SJSA1 (cell line): Measurements from ENCODE around the gene PARP4. TPM values are rescaled to one million over a fixed set of nuclear protein-coding genes. Genes with fewer than 3 reads are reported as not detected.
A peak's percentile ranks its signal among the peaks of the same experiment; 100 is the strongest.
"Not testable (repeated sequence)": the region's sequence is repeated elsewhere in the genome, so short reads cannot be mapped to it uniquely, and the experiment has no call there.

ENCODE experiments used
- DNase-seq, 2 experiments: peaks; one replicate each; pipeline ENCODE4 v3.0.0-alpha.2; 2015 to 2020; ENCODE audit warnings: low spot score in 2 of 2, low read depth in 1 of 2
- H3K27ac ChIP-seq: fragments of 250-450 bp; sonication (Bioruptor Pico); 2 replicates; pipeline ENCODE4 v1.5.1; 2020; ENCODE audit warnings: mild to moderate bottlenecking, moderate library complexity
- H3K27me3 ChIP-seq: fragments of 250-450 bp; sonication (Bioruptor Pico); replicated peaks from 2 replicates; pipeline ENCODE4 v1.5.1; 2020; ENCODE audit warnings: mild to moderate bottlenecking, moderate library complexity
- H3K36me3 ChIP-seq: fragments of 250-450 bp; sonication (Bioruptor Pico); 2 replicates; pipeline ENCODE4 v1.5.1; 2020; ENCODE audit warnings: mild to moderate bottlenecking
- H3K4me1 ChIP-seq: fragments of 250-450 bp; sonication (Bioruptor Pico); replicated peaks from 2 replicates; pipeline ENCODE4 v1.6.1; 2021; ENCODE audit warnings: mild to moderate bottlenecking
- H3K4me3 ChIP-seq: fragments of 250-450 bp; sonication (Bioruptor Pico); 2 replicates; pipeline ENCODE4 v1.5.1; 2020; ENCODE audit warnings: mild to moderate bottlenecking
- H3K9me3 ChIP-seq: fragments of 250-450 bp; sonication (Bioruptor Pico); replicated peaks from 2 replicates; pipeline ENCODE4 v1.5.1; 2020; ENCODE audit warnings: mild to moderate bottlenecking
- total RNA-seq: library from RNA; depleted of rRNA; stranded (reverse); fragments of >200 nt; shearing (Covaris generic); gene quantifications from 2 replicates; pipeline ENCODE4 v1.2.3, GENCODE V29; 2014

PARP4 gene
- total RNA-seq, 1 experiment from 2014 or later = 51.2 TPM

DNA sequence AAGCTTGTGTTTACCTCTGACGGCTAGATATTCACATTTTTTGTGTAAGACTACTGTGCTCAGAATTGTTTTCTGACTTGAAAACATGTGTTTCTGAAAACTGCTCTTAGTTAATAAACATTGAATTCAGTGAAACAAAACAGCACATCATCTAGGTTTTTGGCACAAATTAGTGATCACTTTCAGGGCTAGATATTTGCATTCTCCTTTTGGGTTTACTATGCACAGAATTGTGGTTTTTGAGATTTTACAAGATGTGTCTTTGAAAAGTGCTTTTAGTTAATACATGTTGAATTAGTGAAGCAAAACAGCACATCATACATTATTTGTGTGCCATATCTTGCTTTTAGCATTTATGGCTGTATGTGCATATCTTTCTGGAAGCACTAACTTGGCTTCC is 8.2 kb upstream of the PARP4 start:
- Histone ChIP-seq H3K9me3 (no peaks in the 10 kb centered on the region), H3K27me3 (no peaks in the 10 kb centered on the region), H3K27ac (no peak overlapping the region), H3K36me3 (no peaks in the 10 kb centered on the region), H3K4me3 (no peak overlapping the region), H3K4me1 (no peaks in the 10 kb centered on the region)
- no peak for DNase-seq

DNA sequence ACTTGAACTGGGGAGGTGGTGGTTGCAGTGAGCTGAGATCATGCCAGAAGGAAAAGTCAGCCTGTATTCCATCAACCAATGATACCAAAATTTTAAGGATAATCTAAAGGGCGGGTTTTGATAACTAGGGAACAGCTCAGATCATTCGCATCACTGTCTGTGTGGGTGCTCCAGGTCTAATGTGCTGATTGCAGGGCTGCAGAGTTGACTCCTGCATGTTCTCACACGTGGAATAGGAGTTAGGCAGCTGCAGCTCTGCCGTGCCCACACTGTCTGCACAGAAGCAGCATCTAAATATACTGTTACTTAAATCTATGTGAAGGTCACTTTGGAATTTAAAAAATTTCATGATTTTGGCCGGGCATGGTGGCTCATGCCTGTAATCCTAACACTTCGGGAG is 4.3 kb upstream of the PARP4 start:
- Histone ChIP-seq H3K4me1 (peaks cover 8% of the 10 kb centered on the region), H3K4me3 (no peak overlapping the region)

GRCh38 chr13:24512908-24513213 is 283 bp upstream of the PARP4 start:
- Histone ChIP-seq H3K27me3 (no peaks in the 10 kb centered on the region), H3K4me1 (peaks cover 24% of the 10 kb centered on the region), H3K27ac (peak overlapping the region; percentile 94), H3K36me3 (peaks cover 9% of the 10 kb centered on the region), H3K4me3 (peak overlapping the region; percentile 79), H3K9me3 (no peaks in the 10 kb centered on the region)
- DNase-seq = no peak

More for the DNA sequence above, 4.3 kb upstream of the PARP4 start:
- H3K27ac ChIP-seq = no peak overlapping the region
- H3K27me3 ChIP-seq = no peaks in the 10 kb centered on the region
- no peak for DNase-seq
- no peaks in the 10 kb centered on the region for H3K9me3 ChIP-seq
- peaks cover 4% of the 10 kb centered on the region; the same call in 1 of the 2 replicates for H3K36me3 ChIP-seq

DNA sequence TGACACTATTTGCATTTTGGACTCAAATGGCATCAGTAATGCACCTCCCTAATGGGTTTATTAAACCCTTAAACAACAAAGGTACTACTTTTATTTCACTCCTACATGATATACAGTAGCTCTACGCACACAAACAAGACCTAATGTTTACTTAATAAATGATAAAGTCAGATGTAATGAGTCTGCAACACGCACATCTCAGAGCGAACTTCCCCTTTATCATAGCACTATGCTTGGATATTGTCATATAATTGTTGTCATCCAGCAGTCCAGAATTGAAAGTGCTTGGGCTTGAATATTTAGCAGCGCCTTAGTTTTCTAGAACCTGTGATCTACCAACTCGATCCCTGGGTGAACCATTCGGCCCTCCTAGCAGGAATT is 772 bp downstream of the PARP4 start:
- H3K4me3 ChIP-seq = peak overlapping the region; percentile 79
- H3K36me3 ChIP-seq = peaks cover 16% of the 10 kb centered on the region
- H3K9me3 ChIP-seq = no peaks in the 10 kb centered on the region
- DNase-seq = peak in 1 of 2 experiments; percentile 78
- H3K27ac ChIP-seq = peak overlapping the region; percentile 94
- no peaks in the 10 kb centered on the region for H3K27me3 ChIP-seq
- H3K4me1 ChIP-seq = peaks cover 24% of the 10 kb centered on the region

DNA sequence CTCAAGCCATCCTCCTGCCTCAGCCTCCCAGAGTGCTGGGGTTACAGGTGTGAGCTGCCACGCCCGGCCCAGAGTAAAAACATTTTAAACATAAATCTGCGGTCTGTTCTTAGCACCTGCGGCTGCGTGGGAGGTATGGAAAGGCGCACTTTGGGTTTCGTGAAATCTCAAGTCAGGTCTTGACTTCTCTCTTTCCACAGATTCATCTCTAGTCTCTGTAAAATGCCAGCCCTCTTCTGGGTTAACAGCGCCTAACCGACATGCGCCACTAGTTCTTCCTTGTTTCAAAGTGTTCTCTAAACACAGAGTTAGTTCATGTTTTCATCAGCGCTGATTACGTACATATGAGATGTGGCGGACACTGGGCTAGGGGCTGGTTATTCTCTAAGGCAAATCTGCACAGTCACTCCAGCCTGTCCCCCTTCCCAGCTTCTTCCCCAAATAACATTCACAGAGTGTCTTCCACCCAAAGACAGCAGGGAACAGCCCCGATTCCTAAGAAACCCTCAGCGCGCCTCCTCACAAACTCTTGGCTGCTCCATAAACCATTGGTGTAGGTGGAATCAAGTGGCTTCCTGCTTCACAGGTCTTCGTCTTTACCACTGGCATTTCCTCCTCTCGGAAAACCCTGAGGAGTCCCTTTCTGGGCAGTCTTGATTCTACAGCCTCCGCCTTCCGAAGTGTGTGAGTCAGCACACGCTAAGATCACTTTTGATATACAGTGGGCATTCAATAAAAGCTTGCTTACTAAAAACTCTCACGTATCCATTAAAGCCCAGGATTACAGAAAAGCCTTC is 1.4 kb downstream of the PARP4 start:
- no peaks in the 10 kb centered on the region for H3K9me3 ChIP-seq
- peaks cover 24% of the 10 kb centered on the region for H3K4me1 ChIP-seq
- H3K27ac ChIP-seq = peak overlapping the region; percentile 94
- no peaks in the 10 kb centered on the region for H3K27me3 ChIP-seq
- peak overlapping the region; percentile 79 for H3K4me3 ChIP-seq
- peaks cover 22% of the 10 kb centered on the region for H3K36me3 ChIP-seq
- DNase-seq = peak; percentile 80 to 84

DNA sequence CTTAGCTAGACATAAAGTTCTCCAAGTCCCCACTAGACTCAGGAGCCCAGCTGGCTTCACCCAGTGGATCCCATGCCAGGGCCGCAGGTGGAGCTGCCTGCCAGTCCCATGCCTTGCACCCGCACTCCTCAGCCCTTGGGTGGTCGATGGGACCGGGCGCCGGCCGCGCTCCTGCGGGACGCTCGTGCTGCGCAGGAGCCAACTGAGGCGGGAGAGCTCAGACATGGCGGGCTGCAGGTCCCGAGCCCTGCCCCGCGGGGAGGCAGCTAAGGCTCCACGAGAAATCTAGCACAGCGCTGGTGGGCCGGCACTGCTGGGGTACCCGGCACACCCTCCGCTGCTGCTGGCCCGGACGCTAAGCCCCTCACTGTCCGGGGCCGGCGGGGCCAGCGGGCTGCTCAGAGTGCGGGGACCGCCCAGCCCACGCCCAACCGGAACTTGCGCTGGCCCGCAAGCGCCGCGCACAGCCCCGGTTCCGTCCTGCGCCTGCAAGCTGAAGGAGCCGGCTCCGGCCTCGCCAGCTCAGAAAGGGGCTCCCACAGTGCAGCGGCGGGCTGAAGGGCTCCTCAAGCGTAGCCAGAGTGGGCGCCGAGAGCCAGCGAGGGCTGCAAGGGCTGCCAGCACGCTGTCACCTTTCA is 5.8 kb downstream of the PARP4 start:
- Histone ChIP-seq H3K9me3 (no peaks in the 10 kb centered on the region), H3K27me3 (no peaks in the 10 kb centered on the region), H3K4me3 (no peak overlapping the region), H3K4me1 (peaks cover 27% of the 10 kb centered on the region), H3K36me3 (peaks cover 29% of the 10 kb centered on the region), H3K27ac (no peak overlapping the region)
- no peak for DNase-seq

DNA sequence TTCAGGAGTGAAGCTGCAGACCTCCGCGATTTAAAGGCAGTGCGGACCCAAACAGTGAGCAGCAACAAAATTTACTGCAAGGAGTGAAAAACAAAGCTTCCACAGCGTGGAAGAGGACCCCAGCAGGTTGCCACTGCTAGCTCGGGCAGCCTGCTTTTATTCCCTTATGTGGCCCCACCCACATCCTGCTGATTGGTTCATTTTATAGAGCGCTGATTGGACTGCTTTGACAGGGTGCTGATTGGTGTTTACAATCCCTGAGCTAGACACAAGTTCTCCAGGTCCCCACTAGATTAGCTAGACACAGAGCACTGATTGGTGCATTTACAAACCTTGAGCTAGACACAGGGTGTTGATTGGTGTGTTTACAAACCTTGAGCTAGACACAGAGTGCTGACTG is 6.3 kb downstream of the PARP4 start:
- not testable (repeated sequence) for H3K27ac ChIP-seq, H3K4me3 ChIP-seq, H3K27me3 ChIP-seq, DNase-seq, H3K9me3 ChIP-seq
- peaks cover 31% of the 10 kb centered on the region for H3K4me1 ChIP-seq
- peaks cover 33% of the 10 kb centered on the region for H3K36me3 ChIP-seq

- Histone ChIP-seq H3K27ac (no peak overlapping the region), H3K4me3 (no peak overlapping the region), H3K9me3 (no peaks in the 10 kb centered on the region), H3K27me3 (no peaks in the 10 kb centered on the region), H3K36me3 (peaks cover 35% of the 10 kb centered on the region), H3K4me1 (peaks cover 31% of the 10 kb centered on the region)
- no peak for DNase-seq
These were observed 6.8 kb downstream of the PARP4 start for GRCh38 chr13:24505756-24506155.

DNA sequence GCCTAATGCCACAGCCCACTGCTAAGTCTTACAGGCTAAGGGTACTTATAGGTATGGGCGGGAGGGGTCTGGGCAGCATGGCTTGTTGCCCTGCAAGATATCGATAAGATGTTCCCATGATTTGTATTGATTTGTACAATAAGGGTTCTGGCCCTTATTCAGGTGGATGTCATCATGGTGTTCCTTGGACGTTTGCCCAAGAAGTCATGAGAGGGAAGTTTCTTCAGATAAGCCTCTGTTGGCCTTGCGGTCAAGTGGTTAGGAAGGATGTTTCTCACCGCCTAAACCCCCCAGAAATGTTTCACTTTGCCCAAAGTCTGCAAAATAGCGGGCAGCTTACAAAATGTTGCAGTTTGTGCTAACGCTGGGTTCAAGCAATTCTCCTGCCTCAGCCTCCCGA is 7.3 kb downstream of the PARP4 start:
- peaks cover 35% of the 10 kb centered on the region for H3K36me3 ChIP-seq
- H3K4me1 ChIP-seq = peaks cover 31% of the 10 kb centered on the region
- no peaks in the 10 kb centered on the region for H3K27me3 ChIP-seq
- DNase-seq = no peak
- H3K27ac ChIP-seq = no peak overlapping the region
- no peaks in the 10 kb centered on the region for H3K9me3 ChIP-seq
- H3K4me3 ChIP-seq = no peak overlapping the region

DNA sequence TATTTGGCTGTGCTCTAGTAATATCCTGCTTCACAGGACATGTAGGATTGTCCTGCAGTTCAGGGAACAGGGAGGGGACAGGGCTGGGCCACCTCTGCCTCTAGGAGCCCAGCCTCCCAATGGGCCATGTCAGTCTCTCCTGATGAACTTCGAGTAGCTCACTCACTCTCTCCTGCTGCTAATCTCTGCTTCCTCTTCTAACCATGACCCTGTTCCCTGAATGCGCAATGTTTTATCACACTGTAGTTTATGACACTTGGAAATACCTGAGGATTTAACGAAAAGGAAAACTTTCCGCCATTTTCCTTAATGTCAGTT is 9.2 kb downstream of the PARP4 start:
- DNase-seq = no peak
- no peak overlapping the region for H3K4me3 ChIP-seq
- no peaks in the 10 kb centered on the region for H3K9me3 ChIP-seq
- peaks cover 30% of the 10 kb centered on the region for H3K36me3 ChIP-seq
- no peaks in the 10 kb centered on the region for H3K27me3 ChIP-seq
- peaks cover 24% of the 10 kb centered on the region for H3K4me1 ChIP-seq
- H3K27ac ChIP-seq = no peak overlapping the region

DNA sequence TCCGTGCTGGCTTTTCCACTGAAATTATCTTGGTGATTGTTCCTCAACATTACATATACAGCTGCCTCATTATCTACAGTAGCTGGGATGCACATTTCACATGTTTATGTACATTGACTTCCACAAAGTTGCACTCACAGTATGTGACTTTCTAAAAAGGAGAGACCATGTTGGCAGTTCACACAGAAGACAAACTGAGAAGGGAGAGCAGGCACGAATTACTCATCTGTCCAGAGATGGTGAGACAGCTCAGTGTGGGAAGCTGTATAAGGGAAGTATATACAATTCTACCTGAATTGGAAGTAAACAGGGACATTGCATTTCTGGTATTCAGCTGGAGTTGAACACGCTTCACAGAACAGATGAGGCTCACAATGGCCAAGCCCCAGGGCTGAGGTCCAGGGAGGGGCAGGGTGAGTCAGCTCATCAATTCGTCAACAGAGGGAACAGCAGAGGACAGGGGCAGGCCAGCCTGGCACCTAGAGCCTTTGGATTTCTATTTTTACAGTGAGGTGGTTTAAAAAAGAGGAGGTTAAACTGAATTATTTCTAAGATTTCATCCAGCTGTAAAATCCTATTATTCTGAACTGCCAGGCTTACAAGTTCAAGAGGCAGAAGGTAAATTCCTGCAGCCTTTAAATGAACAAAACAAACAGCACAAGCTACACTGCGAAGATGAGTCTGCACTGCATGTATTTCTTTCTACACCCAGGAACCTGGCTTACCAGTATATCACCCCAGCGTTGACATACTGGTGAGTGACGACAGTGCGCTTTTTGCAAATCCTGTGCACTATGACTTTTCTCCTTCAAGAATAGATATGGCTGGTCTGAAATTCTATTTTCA is 9.8 kb downstream of the PARP4 start:
- H3K9me3 ChIP-seq = no peaks in the 10 kb centered on the region
- peaks cover 24% of the 10 kb centered on the region for H3K4me1 ChIP-seq
- H3K27me3 ChIP-seq = no peaks in the 10 kb centered on the region
- peaks cover 30% of the 10 kb centered on the region for H3K36me3 ChIP-seq
- H3K4me3 ChIP-seq = no peak overlapping the region
- peak; percentile 61 to 75 for DNase-seq
- no peak overlapping the region for H3K27ac ChIP-seq

DNA sequence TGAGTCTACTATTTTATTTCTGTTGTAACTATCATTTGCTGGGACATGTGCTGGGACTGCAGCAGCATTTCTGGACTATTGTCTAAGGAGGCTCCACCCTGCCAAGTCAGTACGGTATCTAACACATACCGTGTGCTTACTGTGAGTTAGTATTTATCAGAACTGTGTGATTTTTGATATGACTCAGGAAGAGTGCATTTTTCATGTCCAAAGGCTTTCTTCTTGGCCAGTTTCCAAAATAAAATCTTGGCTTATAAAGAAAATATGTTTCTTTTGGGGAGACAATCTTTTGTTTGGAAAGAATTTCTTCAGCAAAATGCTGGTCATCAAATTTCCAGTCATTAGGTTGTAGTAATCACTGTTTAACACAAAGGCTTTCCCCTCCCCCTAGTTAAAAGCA is 11.6 kb downstream of the PARP4 start:
- no peaks in the 10 kb centered on the region for H3K27me3 ChIP-seq
- peak overlapping the region; percentile 8; the same call in 1 of the 2 replicates for H3K27ac ChIP-seq
- H3K9me3 ChIP-seq = no peaks in the 10 kb centered on the region
- H3K4me3 ChIP-seq = no peak overlapping the region
- H3K36me3 ChIP-seq = peaks cover 20% of the 10 kb centered on the region; the same call in 1 of the 2 replicates
- H3K4me1 ChIP-seq = peaks cover 24% of the 10 kb centered on the region
- DNase-seq = peak in 1 of 2 experiments; percentile 42

- H3K27ac ChIP-seq = no peak overlapping the region
- peaks cover 17% of the 10 kb centered on the region for H3K4me1 ChIP-seq
- no peaks in the 10 kb centered on the region for H3K27me3 ChIP-seq
- no peak for DNase-seq
- H3K9me3 ChIP-seq = no peaks in the 10 kb centered on the region
- H3K4me3 ChIP-seq = no peak overlapping the region
- peaks cover 36% of the 10 kb centered on the region for H3K36me3 ChIP-seq
These were observed 14.8 kb downstream of the PARP4 start for GRCh38 chr13:24497742-24498141.

- peaks cover 45% of the 10 kb centered on the region for H3K36me3 ChIP-seq
- H3K9me3 ChIP-seq, H3K27ac ChIP-seq, H3K4me1 ChIP-seq, H3K4me3 ChIP-seq, H3K27me3 ChIP-seq, DNase-seq: not testable (repeated sequence)
These were observed 16.3 kb downstream of the PARP4 start for GRCh38 chr13:24496295-24496694.
